Measurements from ENCODE around the gene CLEC18A. TPM values are rescaled to one million over a fixed set of nuclear protein-coding genes. Genes with fewer than 3 reads are reported as not detected.

CLEC18A gene
- total and polyA plus RNA-seq, 2 of the 8 experiments (the other 6 are each of a cell fraction or from before 2014, with no cell fraction given) = 1.3 to 1.4 TPM

DNA sequence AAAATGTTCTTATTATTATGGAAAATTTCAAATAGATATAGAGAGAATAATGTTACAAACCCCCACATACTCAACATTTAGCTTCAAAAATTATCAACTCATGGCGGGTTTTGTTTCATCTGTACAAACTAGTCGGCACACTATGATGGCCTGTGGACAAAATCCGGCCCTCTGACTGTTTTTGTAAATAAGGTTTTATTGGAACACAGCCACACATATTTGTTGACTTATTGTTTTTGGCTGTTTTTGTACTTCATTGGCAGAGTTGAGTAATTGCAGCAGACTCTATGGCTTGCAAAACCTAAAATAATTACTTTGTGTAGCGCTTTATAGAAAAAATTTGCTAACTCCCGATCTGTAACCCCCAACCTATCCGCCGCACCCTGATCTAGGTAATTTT, 41.4 kb upstream of the CLEC18A start (continued):
- TF ChIP-seq CREB1 (IDR thresholded peaks at IDR 0.05) (no peak), SUZ12 (IDR thresholded peaks at IDR 0.05; ENCODE audit: low read length) (no peak), PHF8 (conservative IDR thresholded peaks at IDR 0.05; ENCODE audit: low read depth, low read length) (no peak), RXRA (IDR thresholded peaks at IDR 0.05; ENCODE audit: insufficient read depth, low read depth, low read length) (no peak), EZH2 (IDR thresholded peaks at IDR 0.05; ENCODE audit: low read depth, low read length, severe bottlenecking) (no peak), SP2 (IDR thresholded peaks at IDR 0.05; ENCODE audit: low read length) (no peak), RBBP5 (IDR thresholded peaks at IDR 0.05; ENCODE audit: borderline replicate concordance, low read depth, low read length) (no peak), CBX5 (IDR thresholded peaks at IDR 0.05; ENCODE audit: low read depth, low read length) (no peak), BCL11A (IDR thresholded peaks at IDR 0.05; ENCODE audit: low read depth in 2 of 2, low read length in 2 of 2) (no peak)

Data from H1 (cell line).